Ovary (tissue), 9 donors: Measurements from ENCODE around the gene XRCC6. TPM values are rescaled to one million over a fixed set of nuclear protein-coding genes. Genes with fewer than 3 reads are reported as not detected.

Source experiments
- DNase-seq, 5 donors: peaks; one replicate each; pipeline ENCODE4 v3.0.0-alpha.2; 2019 to 2020
- H3K27ac ChIP-seq, 2 donors: fragments of 200-600 bp; one replicate each; pipeline versions ENCODE4 v1.5.1 to v1.8.0; 2019 to 2022
- H3K27me3 ChIP-seq: fragments of 200-600 bp; one replicate; pipeline ENCODE4 v1.8.0; 2022
- H3K36me3 ChIP-seq: fragments of 200-600 bp; sonication (generic); one replicate; pipeline ENCODE4 v1.5.1; 2019
- H3K4me1 ChIP-seq: one replicate; pipeline ENCODE4 v1.8.1; 2013; ENCODE audit warnings: mild to moderate bottlenecking, moderate library complexity; ENCODE audit not compliant: insufficient read depth
- H3K4me3 ChIP-seq: fragments of 200-600 bp; sonication (generic); one replicate; pipeline ENCODE4 v1.5.1; 2017
- H3K9me3 ChIP-seq, 2 donors: fragments of 200-600 bp in 1 of 2; sonication (generic) in 1 of 2; one replicate each; pipeline versions ENCODE4 v1.5.1 to v1.8.1; 2013 to 2019; ENCODE audit warnings: mild to moderate bottlenecking in 1 of 2, moderate library complexity in 1 of 2
- CTCF ChIP-seq, 3 donors: fragments of 450-650 bp in 2 of 3; fragments of 200-600 bp in 1 of 3; IDR thresholded peaks; one replicate each; pipeline versions ENCODE4 v1.5.1 to v1.8.0; 2016 to 2022; ENCODE audit warnings: antibody characterized with exemption in 3 of 3, mild to moderate bottlenecking in 1 of 3
- EP300 ChIP-seq: sonication (generic); formaldehyde crosslinking; IDR thresholded peaks from one replicate; pipeline ENCODE4 v1.6.1; 2017; ENCODE audit warnings: antibody characterized with exemption
- POLR2A ChIP-seq: fragments of 450-650 bp; IDR thresholded peaks from one replicate; pipeline ENCODE4 v1.6.1; 2017; ENCODE audit warnings: antibody characterized with exemption, mild to moderate bottlenecking, moderate library complexity
- WGBS, 3 donors: extraction: QIAGEN DNeasy Blood & Tissue Kit in 1 of 3; methylation state at CpG; one replicate each; pipeline versions ENCODE4 v1.1.5 to v1.1.7; 2013 to 2017; 5-methylcytosine and 5-hydroxymethylcytosine counted together
- intact Hi-C, 4 donors: fragments of 100-400 bp; cut with DNase I; formaldehyde crosslinking; loops; one replicate each; pipeline versions ENCODE4 v1.11.0 to v1.15.1; 2022 to 2023
- polyA plus RNA-seq, 2 donors: library from polyadenylated mRNA; stranded (reverse); fragments of 200-250 nt in 1 of 2; fragments of 350-450 nt in 1 of 2; fragmentation: Illumina TruSeq in 1 of 2; extraction: RNeasy Lipid Tissue Mini Kit (QIAGEN cat#74804) in 1 of 2; gene quantifications; one replicate each; pipeline ENCODE4 v1.2.3, GENCODE V29; 2013 to 2014
- small RNA-seq: library from RNA; depleted of rRNA; stranded (forward); fragments of <200 nt; gene quantifications from one replicate; pipeline ENCODE3, GENCODE V24; 2016
- total RNA-seq, 7 donors: library from RNA; depleted of rRNA in 2 of 7; stranded (reverse); fragments of >200 nt in 2 of 7; fragmentation: NEBNext Ultra II Directional in 3 of 7; extraction: Animal tissue kit (Norgen Biotek cat#: 25700) in 3 of 7; gene quantifications; one replicate each; pipeline versions ENCODE4 v1.1.0 to v1.2.4, GENCODE V29; 2016 to 2023
- donor health status: DM: no; HTN: no; CAD: no; lungs with moderate emphysema.
- donor health status: DM: no; HTN: no; CAD: no.
- donor health status: Bipolar disorder and iron deficiency.
- donor health status: DM: yes; HTN: yes; CAD: no.
- donor health status: DM: no; HTN: no; CAD: no.
- donor health status: DM: yes; HTN: yes; CAD: no.

The XRCC6 gene
- total and polyA plus RNA-seq, 9 donors = 147 to 380 (median 200) TPM

GRCh38 chr22:41709341-41709740 lies 88.2 kb downstream of the XRCC6 start:
- H3K4me1 ChIP-seq = no peaks in the 10 kb centered on the region
- H3K4me3 ChIP-seq = no peak overlapping the region
- no peaks in the 10 kb centered on the region for H3K27me3 ChIP-seq
- no peak for DNase-seq
- H3K36me3 ChIP-seq = no peaks in the 10 kb centered on the region
- TF ChIP-seq POLR2A (no peak), CTCF (IDR thresholded peaks at IDR 0.05) (no peak), EP300 (no peak)
- intact Hi-C loops = no loop called here
- no peaks in the 10 kb centered on the region for H3K9me3 ChIP-seq
- 87 to 91% (median 87%) methylated on average over 10 of the region's 10 CpGs for WGBS, 3 donors
- no peak overlapping the region for H3K27ac ChIP-seq

- H3K36me3 ChIP-seq = no peaks in the 10 kb centered on the region
- intact Hi-C loops = no loop called here
- no peak for DNase-seq
- TF ChIP-seq POLR2A = no peak
- TF ChIP-seq CTCF (IDR thresholded peaks at IDR 0.05) = no peak
- TF ChIP-seq EP300 = no peak
- H3K4me1 ChIP-seq = no peaks in the 10 kb centered on the region
- H3K27me3 ChIP-seq = no peaks in the 10 kb centered on the region
- WGBS, 3 donors = 93 to 94% (median 93%) methylated on average over 9 of the region's 9 CpGs
- H3K27ac ChIP-seq = no peak overlapping the region
- H3K9me3 ChIP-seq = no peaks in the 10 kb centered on the region
- H3K4me3 ChIP-seq = no peak overlapping the region
Measured at GRCh38 chr22:41713004-41713403, 91.9 kb downstream of the XRCC6 start.

Small RNAs within 50 kb of the gene (small RNA-seq; reads per million reads assigned to genes)
- gene HMGN2P10 = not detected
- not detected for gene RF00019
- gene RNU6-476P = not detected

Other genes starting within 250 kb of the XRCC6 start
- gene TEF, start 239.4 kb upstream of the XRCC6 start, total RNA-seq = 10 to 100 TPM; 10.8 to 64.6 (median 49.6) TPM
- 10 to 100 TPM; 26.2 to 42.8 TPM for gene TEF, start 239.4 kb upstream of the XRCC6 start, polyA plus RNA-seq
- gene TOB2, start 174.5 kb upstream of the XRCC6 start, total RNA-seq = 100 to 1,000 TPM in 1 of 7 donors, 10 to 100 TPM in 6; 24.0 to 110 (median 83.9) TPM
- gene TOB2, start 174.5 kb upstream of the XRCC6 start, polyA plus RNA-seq = 10 to 100 TPM; 22.8 to 40.3 TPM
- gene PHF5A, start 152.6 kb upstream of the XRCC6 start, total RNA-seq = 10 to 100 TPM; 27.3 to 44.2 (median 32.0) TPM
- 10 to 100 TPM; 36.8 to 55.3 TPM for gene PHF5A, start 152.6 kb upstream of the XRCC6 start, polyA plus RNA-seq
- 10 to 100 TPM; 20.6 to 58.3 (median 50.7) TPM for gene ACO2, start 152.2 kb upstream of the XRCC6 start, total RNA-seq
- gene ACO2, start 152.2 kb upstream of the XRCC6 start, polyA plus RNA-seq = 10 to 100 TPM; 32.3 to 99.1 TPM
- gene POLR3H, start 76.8 kb upstream of the XRCC6 start, total RNA-seq = 10 to 100 TPM; 17.2 to 84.6 (median 52.9) TPM
- 10 to 100 TPM; 15.7 to 34.1 TPM for gene POLR3H, start 76.8 kb upstream of the XRCC6 start, polyA plus RNA-seq
- gene CSDC2, start 60.3 kb upstream of the XRCC6 start, total RNA-seq = 100 to 1,000 TPM in 4 of 7 donors, 10 to 100 TPM in 3; 56.9 to 209 (median 101) TPM
- 100 to 1,000 TPM in 1 of 2 donors, 1 to 10 TPM in 1; 2.5 to 151 TPM for gene CSDC2, start 60.3 kb upstream of the XRCC6 start, polyA plus RNA-seq
- 10 to 100 TPM; 40.5 to 68.6 (median 55.7) TPM for gene PMM1, start 31.5 kb upstream of the XRCC6 start, total RNA-seq
- 10 to 100 TPM; 19.9 to 76.6 TPM for gene PMM1, start 31.5 kb upstream of the XRCC6 start, polyA plus RNA-seq
- 10 to 100 TPM; 15.4 to 34.5 (median 22.8) TPM for gene DESI1, start 252 bp upstream of the XRCC6 start, total RNA-seq
- 10 to 100 TPM; 10.8 to 26.9 TPM for gene DESI1, start 252 bp upstream of the XRCC6 start, polyA plus RNA-seq
- gene SNU13, start 67.6 kb downstream of the XRCC6 start, total RNA-seq = 100 to 1,000 TPM in 6 of 7 donors, 10 to 100 TPM in 1; 88.1 to 188 (median 129) TPM
- 100 to 1,000 TPM; 117 to 131 TPM for gene SNU13, start 67.6 kb downstream of the XRCC6 start, polyA plus RNA-seq
- 1 to 10 TPM in 4 of 7 donors, under 1 TPM in 3; 0.25 to 2.1 (median 1.0) TPM for gene MEI1, start 78.2 kb downstream of the XRCC6 start, total RNA-seq
- gene MEI1, start 78.2 kb downstream of the XRCC6 start, polyA plus RNA-seq = 1 to 10 TPM; 1.1 to 2.6 TPM
- 10 to 100 TPM in 1 of 7 donors, 1 to 10 TPM in 6; 7.9 to 13.3 (median 8.8) TPM for gene CCDC134, start 179.4 kb downstream of the XRCC6 start, total RNA-seq
- 1 to 10 TPM; 1.3 to 4.9 TPM for gene CCDC134, start 179.4 kb downstream of the XRCC6 start, polyA plus RNA-seq
- gene SREBF2, start 211.8 kb downstream of the XRCC6 start, total RNA-seq = 100 to 1,000 TPM in 1 of 7 donors, 10 to 100 TPM in 6; 29.2 to 215 (median 74.1) TPM
- gene SREBF2, start 211.8 kb downstream of the XRCC6 start, polyA plus RNA-seq = 10 to 100 TPM; 38.7 to 94.9 TPM